WTC11 (cell line): ENCODE measurements around the gene FOXN3. TPM values are rescaled to one million over a fixed set of nuclear protein-coding genes. Genes with fewer than 3 reads are reported as not detected.

Experiments used
- ATAC-seq: fragments of 200-7000 bp; cut with Tn5 transposase; 2 replicates; pipeline ENCODE4 v1.10.0; 2021; ENCODE audit warnings: mild to moderate bottlenecking, moderate library complexity
- CTCF ChIA-PET: fragments of 300-600 bp; sonication (Branson Sonifier 250); formaldehyde crosslinking; loops from one replicate; lab custom pipeline; 2021; ENCODE audit warnings: antibody characterized with exemption; lab: Charles Lee
- POLR2A ChIA-PET: fragments of 350-600 bp; sonication (Branson Sonifier 250); formaldehyde crosslinking; loops from one replicate; lab custom pipeline; 2021; ENCODE audit warnings: antibody characterized with exemption; lab: Charles Lee
- DNase-seq: peaks from one replicate; pipeline ENCODE4 v3.0.0; 2021; ENCODE audit warnings: low spot score
- H3K27ac Mint-ChIP-seq: 2 replicates; pipeline ENCODE4 v1.8.0; 2021; ENCODE audit warnings: mixed read lengths
- H3K27me3 Mint-ChIP-seq: 2 replicates; pipeline ENCODE4 v1.8.0; 2021; ENCODE audit warnings: low read depth, mild to moderate bottlenecking, moderate library complexity, mixed read lengths
- H3K36me3 Mint-ChIP-seq: 2 replicates; pipeline ENCODE4 v1.8.0; 2021; ENCODE audit warnings: mixed read lengths
- H3K4me1 Mint-ChIP-seq: 2 replicates; pipeline ENCODE4 v1.8.0; 2022; ENCODE audit warnings: mixed read lengths
- H3K4me3 Mint-ChIP-seq: 2 replicates; pipeline ENCODE4 v1.8.0; 2021; ENCODE audit warnings: mild to moderate bottlenecking, moderate library complexity, mixed read lengths
- H3K9me3 Mint-ChIP-seq: 2 replicates; pipeline ENCODE4 v1.8.0; 2021; ENCODE audit warnings: mixed read lengths
- HMGA2 ChIP-seq: fragments of 250-450 bp; sonication (Bioruptor Pico); IDR thresholded peaks from 2 replicates; pipeline ENCODE4 v1.4.0; 2021; ENCODE audit warnings: mild to moderate bottlenecking, moderate library complexity
- NFATC4 ChIP-seq: fragments of 250-450 bp; sonication (Bioruptor Pico); IDR thresholded peaks from 2 replicates; pipeline ENCODE4 v1.9.0; 2021; ENCODE audit warnings: mild to moderate bottlenecking
- NFE2L1 ChIP-seq: sonication (generic); formaldehyde crosslinking; IDR thresholded peaks from 2 replicates; pipeline ENCODE4 v1.8.1; 2023; ENCODE audit warnings: missing genetic modification reagents
- NR2C2 ChIP-seq: sonication (generic); formaldehyde crosslinking; IDR thresholded peaks from 2 replicates; pipeline ENCODE4 v1.8.0; 2022; ENCODE audit warnings: mild to moderate bottlenecking, missing genetic modification reagents
- TP53 ChIP-seq: sonication (generic); formaldehyde crosslinking; IDR thresholded peaks from 2 replicates; pipeline ENCODE4 v1.8.1; 2023; ENCODE audit warnings: mild to moderate bottlenecking, missing genetic modification reagents
- ZNF138 ChIP-seq: sonication (generic); formaldehyde crosslinking; conservative IDR thresholded peaks from 2 replicates; pipeline ENCODE4 v1.8.1; 2022; ENCODE audit warnings: mild to moderate bottlenecking, moderate library complexity, missing genetic modification reagents
- total RNA-seq: library from RNA; stranded (reverse); gene quantifications from 3 replicates; pipeline ENCODE4 v1.2.3, GENCODE V29; 2021
- TF ChIP-seq, protein P1 (sequence below): sonication (generic); formaldehyde crosslinking; IDR thresholded peaks from 2 replicates; pipeline ENCODE4 v1.8.1; 2023; ENCODE audit warnings: mild to moderate bottlenecking, missing genetic modification reagents, moderate library complexity
- TF ChIP-seq, protein P2 (sequence below): sonication (generic); formaldehyde crosslinking; IDR thresholded peaks from 2 replicates; pipeline ENCODE4 v1.8.0; 2022; ENCODE audit warnings: missing genetic modification reagents
- TF ChIP-seq, protein P3 (sequence below): sonication (generic); formaldehyde crosslinking; IDR thresholded peaks from 2 replicates; pipeline ENCODE4 v1.8.0; 2023; ENCODE audit warnings: missing genetic modification reagents, mild to moderate bottlenecking, borderline replicate concordance
- TF ChIP-seq, protein P4 (sequence below): sonication (generic); formaldehyde crosslinking; IDR thresholded peaks from 2 replicates; pipeline ENCODE4 v1.8.1; 2023; ENCODE audit warnings: mild to moderate bottlenecking, missing genetic modification reagents
- TF ChIP-seq, protein P5 (sequence below): sonication (generic); formaldehyde crosslinking; IDR thresholded peaks from 2 replicates; pipeline ENCODE4 v1.8.0; 2023; ENCODE audit warnings: mild to moderate bottlenecking, missing genetic modification reagents
- TF ChIP-seq, protein P6 (sequence below): fragments of 250-450 bp; sonication (Bioruptor Pico); IDR thresholded peaks from 2 replicates; pipeline ENCODE4 v1.9.0; 2021; ENCODE audit warnings: mild to moderate bottlenecking
- TF ChIP-seq, protein P7 (sequence below): sonication (generic); formaldehyde crosslinking; conservative IDR thresholded peaks from 2 replicates; pipeline ENCODE4 v1.8.1; 2022; ENCODE audit warnings: mild to moderate bottlenecking, missing genetic modification reagents

Gene FOXN3
- total RNA-seq, 1 experiment from 2014 or later = 170 TPM

DNA sequence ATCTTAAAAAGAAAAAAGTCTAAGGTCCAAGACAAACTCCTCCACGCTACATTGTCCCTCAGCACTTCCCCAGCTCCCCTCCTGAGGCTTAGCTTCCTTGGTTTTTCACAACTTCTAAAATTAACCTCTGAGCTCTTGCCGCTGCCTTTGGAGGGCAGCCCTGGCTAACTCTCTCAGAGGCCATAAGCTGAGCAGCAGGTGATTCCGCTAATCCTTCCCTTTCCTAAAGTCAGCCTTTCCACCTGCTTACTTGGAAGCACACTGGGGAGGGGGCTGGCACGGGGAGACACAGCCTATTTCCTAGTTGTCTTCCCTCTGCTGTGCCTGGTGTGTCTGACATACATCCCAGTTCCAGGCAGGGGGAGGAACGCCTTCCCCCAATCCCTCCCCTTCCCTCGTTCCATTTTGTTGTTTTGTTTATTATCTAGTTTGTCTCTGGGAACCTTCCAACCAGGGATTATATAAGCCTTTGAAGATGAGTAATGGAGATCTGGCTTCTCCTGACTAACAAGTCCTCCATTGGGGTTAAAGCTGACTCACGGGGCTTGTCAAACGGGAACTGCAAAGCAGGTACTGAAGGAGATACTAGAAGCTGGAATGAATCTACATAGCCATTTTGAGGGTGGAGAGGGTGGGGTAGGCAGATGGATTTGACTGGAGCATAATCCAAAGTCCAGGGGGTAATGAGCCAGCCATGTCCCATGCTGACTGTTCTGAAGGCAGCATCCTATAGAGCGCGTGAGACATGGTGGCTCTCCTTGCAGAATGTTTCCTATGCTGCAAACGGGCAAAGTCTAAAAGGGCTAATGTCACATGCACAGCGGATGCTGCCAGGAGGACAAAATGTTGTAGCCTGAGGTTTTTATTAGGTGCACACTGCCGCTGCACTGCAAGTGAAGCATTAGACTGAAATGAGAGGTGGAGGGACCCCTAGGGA lies 230.8 kb downstream of the FOXN3 start (continued):
- TF ChIP-seq, protein P1, sequence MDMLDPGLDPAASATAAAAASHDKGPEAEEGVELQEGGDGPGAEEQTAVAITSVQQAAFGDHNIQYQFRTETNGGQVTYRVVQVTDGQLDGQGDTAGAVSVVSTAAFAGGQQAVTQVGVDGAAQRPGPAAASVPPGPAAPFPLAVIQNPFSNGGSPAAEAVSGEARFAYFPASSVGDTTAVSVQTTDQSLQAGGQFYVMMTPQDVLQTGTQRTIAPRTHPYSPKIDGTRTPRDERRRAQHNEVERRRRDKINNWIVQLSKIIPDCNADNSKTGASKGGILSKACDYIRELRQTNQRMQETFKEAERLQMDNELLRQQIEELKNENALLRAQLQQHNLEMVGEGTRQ (CRISPR knock-in tag) = no peak
- TF ChIP-seq, protein P2, sequence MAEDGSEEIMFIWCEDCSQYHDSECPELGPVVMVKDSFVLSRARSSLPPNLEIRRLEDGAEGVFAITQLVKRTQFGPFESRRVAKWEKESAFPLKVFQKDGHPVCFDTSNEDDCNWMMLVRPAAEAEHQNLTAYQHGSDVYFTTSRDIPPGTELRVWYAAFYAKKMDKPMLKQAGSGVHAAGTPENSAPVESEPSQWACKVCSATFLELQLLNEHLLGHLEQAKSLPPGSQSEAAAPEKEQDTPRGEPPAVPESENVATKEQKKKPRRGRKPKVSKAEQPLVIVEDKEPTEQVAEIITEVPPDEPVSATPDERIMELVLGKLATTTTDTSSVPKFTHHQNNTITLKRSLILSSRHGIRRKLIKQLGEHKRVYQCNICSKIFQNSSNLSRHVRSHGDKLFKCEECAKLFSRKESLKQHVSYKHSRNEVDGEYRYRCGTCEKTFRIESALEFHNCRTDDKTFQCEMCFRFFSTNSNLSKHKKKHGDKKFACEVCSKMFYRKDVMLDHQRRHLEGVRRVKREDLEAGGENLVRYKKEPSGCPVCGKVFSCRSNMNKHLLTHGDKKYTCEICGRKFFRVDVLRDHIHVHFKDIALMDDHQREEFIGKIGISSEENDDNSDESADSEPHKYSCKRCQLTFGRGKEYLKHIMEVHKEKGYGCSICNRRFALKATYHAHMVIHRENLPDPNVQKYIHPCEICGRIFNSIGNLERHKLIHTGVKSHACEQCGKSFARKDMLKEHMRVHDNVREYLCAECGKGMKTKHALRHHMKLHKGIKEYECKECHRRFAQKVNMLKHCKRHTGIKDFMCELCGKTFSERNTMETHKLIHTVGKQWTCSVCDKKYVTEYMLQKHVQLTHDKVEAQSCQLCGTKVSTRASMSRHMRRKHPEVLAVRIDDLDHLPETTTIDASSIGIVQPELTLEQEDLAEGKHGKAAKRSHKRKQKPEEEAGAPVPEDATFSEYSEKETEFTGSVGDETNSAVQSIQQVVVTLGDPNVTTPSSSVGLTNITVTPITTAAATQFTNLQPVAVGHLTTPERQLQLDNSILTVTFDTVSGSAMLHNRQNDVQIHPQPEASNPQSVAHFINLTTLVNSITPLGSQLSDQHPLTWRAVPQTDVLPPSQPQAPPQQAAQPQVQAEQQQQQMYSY (CRISPR knock-in tag) = no peak
- TF ChIP-seq, protein P3, sequence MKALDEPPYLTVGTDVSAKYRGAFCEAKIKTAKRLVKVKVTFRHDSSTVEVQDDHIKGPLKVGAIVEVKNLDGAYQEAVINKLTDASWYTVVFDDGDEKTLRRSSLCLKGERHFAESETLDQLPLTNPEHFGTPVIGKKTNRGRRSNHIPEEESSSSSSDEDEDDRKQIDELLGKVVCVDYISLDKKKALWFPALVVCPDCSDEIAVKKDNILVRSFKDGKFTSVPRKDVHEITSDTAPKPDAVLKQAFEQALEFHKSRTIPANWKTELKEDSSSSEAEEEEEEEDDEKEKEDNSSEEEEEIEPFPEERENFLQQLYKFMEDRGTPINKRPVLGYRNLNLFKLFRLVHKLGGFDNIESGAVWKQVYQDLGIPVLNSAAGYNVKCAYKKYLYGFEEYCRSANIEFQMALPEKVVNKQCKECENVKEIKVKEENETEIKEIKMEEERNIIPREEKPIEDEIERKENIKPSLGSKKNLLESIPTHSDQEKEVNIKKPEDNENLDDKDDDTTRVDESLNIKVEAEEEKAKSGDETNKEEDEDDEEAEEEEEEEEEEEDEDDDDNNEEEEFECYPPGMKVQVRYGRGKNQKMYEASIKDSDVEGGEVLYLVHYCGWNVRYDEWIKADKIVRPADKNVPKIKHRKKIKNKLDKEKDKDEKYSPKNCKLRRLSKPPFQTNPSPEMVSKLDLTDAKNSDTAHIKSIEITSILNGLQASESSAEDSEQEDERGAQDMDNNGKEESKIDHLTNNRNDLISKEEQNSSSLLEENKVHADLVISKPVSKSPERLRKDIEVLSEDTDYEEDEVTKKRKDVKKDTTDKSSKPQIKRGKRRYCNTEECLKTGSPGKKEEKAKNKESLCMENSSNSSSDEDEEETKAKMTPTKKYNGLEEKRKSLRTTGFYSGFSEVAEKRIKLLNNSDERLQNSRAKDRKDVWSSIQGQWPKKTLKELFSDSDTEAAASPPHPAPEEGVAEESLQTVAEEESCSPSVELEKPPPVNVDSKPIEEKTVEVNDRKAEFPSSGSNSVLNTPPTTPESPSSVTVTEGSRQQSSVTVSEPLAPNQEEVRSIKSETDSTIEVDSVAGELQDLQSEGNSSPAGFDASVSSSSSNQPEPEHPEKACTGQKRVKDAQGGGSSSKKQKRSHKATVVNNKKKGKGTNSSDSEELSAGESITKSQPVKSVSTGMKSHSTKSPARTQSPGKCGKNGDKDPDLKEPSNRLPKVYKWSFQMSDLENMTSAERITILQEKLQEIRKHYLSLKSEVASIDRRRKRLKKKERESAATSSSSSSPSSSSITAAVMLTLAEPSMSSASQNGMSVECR (CRISPR knock-in tag) = no peak
- TF ChIP-seq HMGA2 (CRISPR knock-in tag) = no peak
- TF ChIP-seq NFE2L1 (CRISPR knock-in tag) = no peak

DNA sequence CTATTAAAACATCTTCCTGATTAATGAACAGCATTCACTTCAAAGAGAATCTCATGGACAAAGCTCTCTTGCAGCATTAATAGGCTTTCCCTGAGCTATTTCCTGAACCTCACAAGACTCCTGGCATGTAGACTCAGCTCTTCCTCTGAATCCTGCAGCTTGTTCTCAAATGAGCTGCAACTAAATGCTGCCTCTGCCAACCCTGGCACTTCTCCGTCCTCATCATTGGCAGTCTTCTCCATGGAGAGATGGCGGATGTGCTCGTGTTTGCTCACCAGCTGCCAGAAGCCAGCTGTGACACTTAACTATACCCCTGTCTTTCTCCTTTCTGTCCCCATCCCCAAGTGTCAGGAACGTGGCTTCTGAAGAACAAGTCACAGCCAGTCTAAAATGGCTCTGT lies 232.1 kb downstream of the FOXN3 start:
- H3K36me3 Mint-ChIP-seq = peaks cover 19% of the 10 kb centered on the region
- H3K9me3 Mint-ChIP-seq = no peaks in the 10 kb centered on the region
- H3K27me3 Mint-ChIP-seq = no peaks in the 10 kb centered on the region
- no peak overlapping the region for H3K4me3 Mint-ChIP-seq
- H3K4me1 Mint-ChIP-seq = peaks cover 33% of the 10 kb centered on the region
- no peak for DNase-seq
- peak overlapping the region; percentile 16; the same call in 1 of the 2 replicates for H3K27ac Mint-ChIP-seq
- ATAC-seq = no peak
- POLR2A ChIA-PET = no interaction called here
- CTCF ChIA-PET = interaction anchor here (3.1 kb wide), 1 partner anchor 7 kb away, joined by 21 read pairs; no protein-coding TSS in a partner anchor
- TF ChIP-seq NR2C2 (CRISPR knock-in tag) (no peak), TP53 (CRISPR knock-in tag) (no peak), NFATC4 (CRISPR knock-in tag) (no peak), ZNF138 (CRISPR knock-in tag) (no peak)
- TF ChIP-seq, protein P3 (CRISPR knock-in tag) = no peak
- TF ChIP-seq, protein P4, sequence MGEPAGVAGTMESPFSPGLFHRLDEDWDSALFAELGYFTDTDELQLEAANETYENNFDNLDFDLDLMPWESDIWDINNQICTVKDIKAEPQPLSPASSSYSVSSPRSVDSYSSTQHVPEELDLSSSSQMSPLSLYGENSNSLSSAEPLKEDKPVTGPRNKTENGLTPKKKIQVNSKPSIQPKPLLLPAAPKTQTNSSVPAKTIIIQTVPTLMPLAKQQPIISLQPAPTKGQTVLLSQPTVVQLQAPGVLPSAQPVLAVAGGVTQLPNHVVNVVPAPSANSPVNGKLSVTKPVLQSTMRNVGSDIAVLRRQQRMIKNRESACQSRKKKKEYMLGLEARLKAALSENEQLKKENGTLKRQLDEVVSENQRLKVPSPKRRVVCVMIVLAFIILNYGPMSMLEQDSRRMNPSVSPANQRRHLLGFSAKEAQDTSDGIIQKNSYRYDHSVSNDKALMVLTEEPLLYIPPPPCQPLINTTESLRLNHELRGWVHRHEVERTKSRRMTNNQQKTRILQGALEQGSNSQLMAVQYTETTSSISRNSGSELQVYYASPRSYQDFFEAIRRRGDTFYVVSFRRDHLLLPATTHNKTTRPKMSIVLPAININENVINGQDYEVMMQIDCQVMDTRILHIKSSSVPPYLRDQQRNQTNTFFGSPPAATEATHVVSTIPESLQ (CRISPR knock-in tag) = no peak
- TF ChIP-seq, protein P5, sequence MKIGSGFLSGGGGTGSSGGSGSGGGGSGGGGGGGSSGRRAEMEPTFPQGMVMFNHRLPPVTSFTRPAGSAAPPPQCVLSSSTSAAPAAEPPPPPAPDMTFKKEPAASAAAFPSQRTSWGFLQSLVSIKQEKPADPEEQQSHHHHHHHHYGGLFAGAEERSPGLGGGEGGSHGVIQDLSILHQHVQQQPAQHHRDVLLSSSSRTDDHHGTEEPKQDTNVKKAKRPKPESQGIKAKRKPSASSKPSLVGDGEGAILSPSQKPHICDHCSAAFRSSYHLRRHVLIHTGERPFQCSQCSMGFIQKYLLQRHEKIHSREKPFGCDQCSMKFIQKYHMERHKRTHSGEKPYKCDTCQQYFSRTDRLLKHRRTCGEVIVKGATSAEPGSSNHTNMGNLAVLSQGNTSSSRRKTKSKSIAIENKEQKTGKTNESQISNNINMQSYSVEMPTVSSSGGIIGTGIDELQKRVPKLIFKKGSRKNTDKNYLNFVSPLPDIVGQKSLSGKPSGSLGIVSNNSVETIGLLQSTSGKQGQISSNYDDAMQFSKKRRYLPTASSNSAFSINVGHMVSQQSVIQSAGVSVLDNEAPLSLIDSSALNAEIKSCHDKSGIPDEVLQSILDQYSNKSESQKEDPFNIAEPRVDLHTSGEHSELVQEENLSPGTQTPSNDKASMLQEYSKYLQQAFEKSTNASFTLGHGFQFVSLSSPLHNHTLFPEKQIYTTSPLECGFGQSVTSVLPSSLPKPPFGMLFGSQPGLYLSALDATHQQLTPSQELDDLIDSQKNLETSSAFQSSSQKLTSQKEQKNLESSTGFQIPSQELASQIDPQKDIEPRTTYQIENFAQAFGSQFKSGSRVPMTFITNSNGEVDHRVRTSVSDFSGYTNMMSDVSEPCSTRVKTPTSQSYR = no peak
- TF ChIP-seq, protein P6, sequence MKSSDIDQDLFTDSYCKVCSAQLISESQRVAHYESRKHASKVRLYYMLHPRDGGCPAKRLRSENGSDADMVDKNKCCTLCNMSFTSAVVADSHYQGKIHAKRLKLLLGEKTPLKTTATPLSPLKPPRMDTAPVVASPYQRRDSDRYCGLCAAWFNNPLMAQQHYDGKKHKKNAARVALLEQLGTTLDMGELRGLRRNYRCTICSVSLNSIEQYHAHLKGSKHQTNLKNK (CRISPR knock-in tag) = no peak
- TF ChIP-seq, protein P7, sequence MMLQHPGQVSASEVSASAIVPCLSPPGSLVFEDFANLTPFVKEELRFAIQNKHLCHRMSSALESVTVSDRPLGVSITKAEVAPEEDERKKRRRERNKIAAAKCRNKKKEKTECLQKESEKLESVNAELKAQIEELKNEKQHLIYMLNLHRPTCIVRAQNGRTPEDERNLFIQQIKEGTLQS (CRISPR knock-in tag) = no peak
